GM18505 (cell line): ENCODE data around the gene TALDO1.
A peak's percentile ranks its signal among the peaks of the same experiment; 100 is the strongest.

Source experiments
- ATAC-seq: cut with Tn5 transposase; IDR thresholded peaks from one replicate; pipeline ENCODE4 v1.9.1; 2021; ENCODE audit not compliant: unreplicated experiment
- POLR2A ChIP-seq: IDR thresholded peaks from 4 replicates; pipeline ENCODE4 v1.6.1; 2011; ENCODE audit warnings: borderline replicate concordance; ENCODE audit not compliant: insufficient read depth, insufficient read length; ENCODE audit errors: extremely low read depth

Gene TALDO1

DNA sequence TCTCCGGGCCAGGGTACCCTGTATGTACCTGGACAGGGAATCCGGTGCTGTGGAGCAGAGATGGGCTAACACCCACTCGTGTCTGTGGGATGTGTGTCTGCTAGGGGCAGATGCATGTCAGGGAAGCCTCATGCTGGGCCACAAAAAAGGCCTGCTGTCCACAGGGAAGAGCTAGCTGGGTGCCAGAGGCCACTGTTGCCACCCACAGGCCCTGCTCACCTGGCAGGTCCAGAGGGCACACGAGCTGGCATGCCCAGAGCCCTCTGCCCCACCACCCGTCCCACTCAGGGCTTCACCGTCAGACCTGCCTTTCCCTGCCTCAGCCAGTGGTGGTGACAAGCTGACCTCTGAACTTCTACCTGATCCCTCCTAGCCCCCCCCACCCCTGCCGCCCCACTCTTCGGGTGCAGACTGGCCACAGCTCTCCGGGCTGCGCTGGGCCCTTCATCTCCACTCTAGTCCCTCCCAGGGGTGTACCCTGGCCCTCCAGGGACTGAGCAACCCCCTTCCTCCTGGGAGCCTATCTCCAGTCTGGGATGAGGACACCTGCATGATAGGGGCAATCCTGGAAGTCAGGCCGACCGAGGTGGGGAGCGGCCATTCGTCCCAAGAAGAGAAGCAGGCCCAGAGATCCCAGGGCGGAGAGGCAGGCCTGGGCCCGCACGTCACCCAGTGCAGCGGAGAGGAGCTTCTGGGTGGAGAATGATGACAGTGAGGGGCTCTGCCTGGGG lies 49.5 kb downstream of the TALDO1 start:
- TF ChIP-seq POLR2A, result no peak
- no peak for ATAC-seq

DNA sequence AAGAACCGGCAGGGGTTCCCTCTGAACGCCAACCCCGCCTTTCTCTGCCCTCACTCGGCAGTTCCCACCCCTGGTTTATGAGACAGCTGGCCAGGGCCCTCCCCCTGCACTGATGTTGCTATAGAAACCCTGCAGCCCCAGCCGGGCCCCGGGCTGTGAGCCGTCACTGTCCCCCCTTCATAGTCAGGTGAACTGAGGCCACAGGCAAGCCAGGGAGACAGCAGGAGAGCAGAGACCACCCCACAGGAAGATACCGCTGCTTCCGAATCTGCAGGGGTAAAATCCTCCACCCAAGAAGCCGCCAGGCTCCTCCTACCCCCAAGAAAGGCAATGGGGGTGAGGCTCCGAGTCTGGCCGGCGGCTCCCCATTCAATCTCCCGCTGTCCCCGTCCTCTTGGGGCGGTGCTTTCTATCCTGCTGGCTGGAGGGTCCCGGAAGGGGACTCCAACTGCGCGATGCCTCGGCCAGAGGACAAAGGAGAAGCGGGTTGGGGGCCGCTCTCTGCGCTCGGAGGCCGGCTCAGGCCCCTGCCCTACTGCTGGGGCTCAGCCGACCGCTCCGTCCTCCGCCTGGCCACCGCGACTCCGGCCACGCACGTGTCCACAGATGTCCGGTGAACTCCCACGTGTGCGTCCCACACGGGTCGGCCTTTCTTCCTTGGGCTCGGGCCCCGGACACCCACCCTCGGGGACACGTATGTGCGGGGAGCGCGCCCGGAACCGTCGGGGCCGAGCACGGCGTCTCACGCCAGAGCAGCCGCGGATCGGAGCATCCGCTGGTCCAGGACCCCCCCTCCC lies 50.2 kb downstream of the TALDO1 start:
- ATAC-seq, result peak; percentile 33

DNA sequence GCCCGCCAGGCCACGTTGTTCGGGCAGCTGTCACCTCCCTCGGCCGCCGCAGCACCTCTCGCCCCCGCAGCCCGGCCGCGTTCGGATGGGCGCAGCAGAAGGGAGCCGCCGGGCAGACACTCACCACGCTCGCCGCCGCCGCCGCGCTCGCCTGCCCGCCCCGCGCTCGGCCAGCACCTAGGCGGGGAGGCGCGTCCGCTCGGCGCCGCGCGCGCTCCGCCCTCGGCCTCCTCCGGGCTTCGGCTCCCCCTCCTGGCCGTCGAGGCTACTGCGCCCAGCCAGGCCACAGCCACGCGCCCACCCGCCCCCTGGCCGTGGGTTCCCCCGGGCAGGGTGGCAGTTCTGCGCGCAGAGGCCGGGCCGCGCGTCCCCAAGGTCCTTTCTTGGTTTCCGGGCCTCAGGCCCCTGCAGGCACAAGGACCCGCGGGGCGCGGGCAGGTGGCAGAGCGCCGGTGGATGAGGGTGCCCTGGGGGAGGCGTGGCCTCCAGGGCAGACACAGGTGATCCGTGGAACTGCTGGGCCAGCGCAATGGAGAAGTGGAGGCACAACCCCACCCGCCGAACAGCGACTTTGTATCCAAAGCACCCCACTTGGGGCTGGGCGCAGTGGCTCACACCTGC lies 50.9 kb downstream of the TALDO1 start, which contains the start of gene SLC25A22:
Gene SLC25A22, minus strand, starts transcription at position 189 of the 621 bp plus-strand sequence. CDS start 3,275 bp downstream, outside the sequence.
- peak; percentile 61 for TF ChIP-seq POLR2A
- peak; percentile 66 for ATAC-seq

More for the DNA sequence above, 50.2 kb downstream of the TALDO1 start:
- TF ChIP-seq POLR2A, result no peak

DNA sequence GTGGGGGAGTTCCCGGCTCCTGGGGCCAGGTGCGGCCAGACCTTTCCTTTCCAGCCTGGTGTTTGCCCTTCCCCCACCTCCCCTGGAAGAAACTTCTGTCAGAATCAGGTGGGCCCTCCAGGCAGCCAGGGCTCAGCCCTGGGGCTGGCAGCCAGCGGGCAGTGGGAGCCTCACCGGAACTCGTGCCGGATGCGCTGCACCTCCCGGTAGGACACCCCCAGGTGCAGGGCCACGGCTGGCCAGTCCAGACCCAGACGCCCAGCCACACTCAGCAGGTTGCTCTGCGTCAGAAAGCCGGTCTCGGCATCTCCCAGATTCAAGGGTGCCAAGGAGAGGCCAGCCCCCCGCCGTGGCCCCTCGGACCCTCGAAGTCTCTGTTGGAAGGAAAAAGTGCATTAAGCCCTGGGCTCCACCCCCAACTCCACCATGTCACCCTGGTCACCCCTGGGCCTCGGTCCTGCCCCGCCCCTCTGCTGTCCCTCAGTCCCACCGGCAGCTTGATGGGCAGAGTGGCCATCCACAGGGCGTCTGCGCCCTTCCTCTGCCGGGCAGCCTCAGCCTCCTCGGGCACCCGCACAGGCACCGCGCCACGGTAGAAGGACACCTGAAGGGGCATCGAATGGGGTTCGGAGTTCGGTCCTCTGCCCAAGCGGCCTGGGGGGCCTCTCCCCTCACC lies 52.5 kb downstream of the TALDO1 start:
- TF ChIP-seq POLR2A, result no peak
- no peak for ATAC-seq

DNA sequence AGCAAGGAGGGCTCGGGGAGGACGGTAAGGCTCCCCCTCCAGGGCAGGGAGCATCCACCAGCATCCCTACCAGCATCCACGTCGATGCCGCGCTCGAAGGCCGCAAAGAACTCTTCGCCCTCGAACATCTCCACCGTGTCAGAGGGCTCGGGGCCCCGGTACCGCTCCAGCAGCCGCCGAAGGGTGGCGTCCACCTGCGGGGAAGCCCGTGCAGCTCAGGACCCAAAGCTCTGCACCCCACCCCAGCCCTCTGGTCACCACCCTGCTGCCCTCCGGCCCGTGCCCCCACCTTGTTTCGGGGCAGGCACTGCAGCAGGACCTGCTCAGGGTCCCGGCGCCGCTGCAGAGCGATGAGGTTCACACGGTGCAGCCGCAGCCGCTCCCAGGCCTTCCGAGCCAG lies 53.2 kb downstream of the TALDO1 start:
- TF ChIP-seq POLR2A, result no peak
- no peak for ATAC-seq

DNA sequence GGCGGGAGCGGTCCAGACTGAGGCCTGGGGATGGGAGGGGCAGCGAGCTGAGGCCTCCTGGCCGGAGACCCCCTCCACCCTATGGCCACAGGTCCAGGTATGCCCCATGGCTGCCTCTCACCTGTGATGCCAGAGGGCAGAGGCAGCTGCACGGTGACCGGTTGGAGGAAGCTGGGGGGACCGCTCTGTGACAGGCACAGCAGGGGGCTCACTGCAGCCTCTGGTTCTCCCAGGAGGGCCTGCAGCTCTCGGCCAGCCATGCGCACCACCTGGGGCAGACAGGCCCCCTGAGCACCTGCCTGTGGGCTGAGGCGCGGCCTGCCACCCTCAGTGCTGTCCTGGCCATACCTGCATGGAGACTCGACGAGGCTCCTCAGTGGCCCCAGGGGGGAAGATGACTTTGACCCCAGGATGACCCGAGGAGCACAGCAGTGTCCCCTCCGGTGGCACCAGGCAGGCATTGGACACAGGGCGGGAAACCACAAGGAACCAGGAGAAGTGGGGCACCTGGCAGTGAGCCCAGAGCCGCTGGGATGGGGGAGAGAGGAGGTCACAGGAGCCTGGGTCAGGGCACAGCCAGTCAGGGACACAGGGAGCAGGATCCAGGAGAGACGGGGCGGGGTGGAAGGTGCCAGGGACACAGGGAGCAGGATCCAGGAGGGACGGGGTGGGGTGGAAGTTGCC lies 54.0 kb downstream of the TALDO1 start:
- no peak for TF ChIP-seq POLR2A
- no peak for ATAC-seq

DNA sequence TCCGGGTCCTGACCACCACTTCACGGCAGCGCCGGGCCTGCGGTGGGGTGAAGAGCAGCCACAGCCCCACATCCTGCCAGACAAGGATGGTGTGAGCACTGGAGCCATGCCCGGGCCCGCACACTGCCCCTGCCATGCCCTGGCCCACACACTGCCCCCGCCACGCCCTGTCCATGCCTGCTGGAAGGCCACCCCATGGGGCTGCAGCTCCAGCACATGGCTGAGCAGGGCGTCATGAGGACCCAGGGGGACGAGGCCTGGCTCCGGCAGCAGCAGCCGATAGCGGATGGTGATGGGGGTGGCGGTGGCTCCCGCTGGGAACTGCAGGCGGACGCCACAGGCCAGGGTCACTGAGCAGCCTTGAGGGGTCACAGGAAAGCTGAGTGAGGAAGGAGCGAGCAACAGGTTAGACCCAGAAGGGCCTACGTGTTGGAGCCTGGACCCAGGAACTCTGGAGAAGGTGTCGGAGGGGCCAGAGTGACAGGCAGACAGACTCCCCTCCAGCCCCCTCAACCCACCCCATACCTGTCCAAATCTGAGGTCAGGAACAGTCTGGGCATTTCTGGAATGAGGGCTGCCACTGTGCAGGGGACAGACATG lies 54.9 kb downstream of the TALDO1 start:
- ATAC-seq, result no peak
- TF ChIP-seq POLR2A, result no peak

DNA sequence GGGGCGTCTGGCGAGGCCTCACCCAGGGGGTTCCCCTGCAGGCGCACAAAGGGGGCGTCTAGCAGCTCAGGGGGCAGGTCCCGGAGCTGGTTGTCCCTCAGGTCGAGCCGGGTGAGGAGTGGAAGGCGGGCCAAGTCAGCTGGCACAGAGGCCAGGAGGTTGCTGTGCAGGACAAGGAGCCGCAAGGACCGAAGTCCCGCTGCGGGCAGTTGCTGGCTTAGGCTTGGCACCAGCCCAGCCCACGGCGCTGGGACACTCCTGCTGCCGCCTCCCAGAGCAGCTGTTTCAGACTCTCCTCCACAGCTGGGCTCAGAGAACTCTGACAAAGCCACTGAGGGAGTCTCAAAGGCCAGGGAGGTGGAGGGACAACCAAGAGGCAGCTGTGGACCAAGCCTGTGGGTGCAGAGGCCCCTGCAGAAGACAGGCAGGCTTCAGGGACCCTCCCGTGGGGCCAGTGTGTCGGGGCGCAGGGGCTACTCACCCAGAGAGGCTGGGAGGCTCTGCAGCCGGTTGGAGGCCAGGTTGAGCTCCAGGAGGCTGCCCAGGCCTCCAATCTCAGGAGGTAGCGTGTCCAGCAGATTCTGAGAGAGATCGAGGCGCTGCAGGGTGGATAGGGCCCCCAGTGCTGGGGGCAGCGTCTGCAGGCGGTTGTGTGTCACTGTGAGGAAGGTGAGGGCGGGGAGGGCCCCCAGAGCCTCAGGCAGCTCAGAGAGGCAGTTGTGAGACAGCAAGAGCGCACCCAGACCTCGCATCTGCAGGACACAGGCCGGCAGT lies 55.6 kb downstream of the TALDO1 start:
- ATAC-seq, result no peak
- TF ChIP-seq POLR2A, result no peak

DNA sequence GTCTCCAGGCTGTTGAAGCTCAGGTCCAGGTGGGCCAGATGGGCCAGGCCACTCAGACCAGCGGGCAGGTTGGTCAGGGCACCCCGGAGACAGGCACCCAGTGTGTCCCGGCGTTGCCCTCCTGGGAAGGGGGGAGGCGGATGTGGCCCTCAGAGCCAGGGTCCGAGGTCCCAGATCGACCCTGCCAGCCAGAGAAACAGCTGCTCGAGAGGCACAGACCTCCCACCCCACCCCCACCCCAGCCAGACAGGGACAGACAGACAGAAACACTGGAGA lies 56.1 kb downstream of the TALDO1 start:
- no peak for ATAC-seq
- TF ChIP-seq POLR2A, result no peak

DNA sequence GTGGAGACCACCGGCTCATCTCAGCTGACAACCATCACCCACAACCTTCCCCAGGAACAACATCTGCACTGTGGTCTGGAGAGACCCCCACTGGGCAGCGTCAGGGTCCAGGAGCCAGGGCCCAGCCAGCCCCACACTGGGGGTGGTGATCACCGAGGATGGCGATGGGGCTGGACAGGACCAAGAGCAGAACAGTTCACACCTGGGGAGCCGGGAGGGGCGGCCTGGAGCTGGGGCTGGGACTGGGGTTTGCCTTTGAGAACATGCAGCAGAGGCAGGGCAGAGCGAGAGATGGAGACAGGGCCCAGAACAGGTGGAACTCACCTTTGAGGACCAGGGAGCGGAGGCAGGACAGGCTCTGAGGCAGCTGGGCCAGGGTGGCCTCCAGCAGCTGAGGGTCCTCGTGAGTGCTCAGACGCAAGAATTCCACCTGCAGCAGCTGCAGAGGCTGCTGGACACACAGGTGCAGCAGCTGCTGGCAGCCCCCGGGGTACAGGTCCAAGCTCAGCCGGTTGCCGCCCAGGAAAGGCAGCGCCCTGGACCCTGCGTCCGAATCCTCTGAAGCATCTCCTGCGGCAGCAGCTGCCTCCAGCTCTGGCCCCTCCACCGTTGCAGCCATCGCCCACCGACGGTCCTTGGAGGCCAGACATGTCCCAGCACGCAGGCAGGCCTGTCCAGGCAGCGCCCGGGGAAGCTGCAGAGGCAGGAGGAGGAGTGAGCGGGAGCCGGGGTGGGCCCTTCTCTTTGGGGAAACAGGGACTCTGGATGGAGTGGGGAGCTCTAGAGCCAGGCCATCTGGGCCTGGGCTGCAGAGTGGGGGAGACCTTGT lies 56.7 kb downstream of the TALDO1 start:
- no peak for ATAC-seq
- no peak for TF ChIP-seq POLR2A

DNA sequence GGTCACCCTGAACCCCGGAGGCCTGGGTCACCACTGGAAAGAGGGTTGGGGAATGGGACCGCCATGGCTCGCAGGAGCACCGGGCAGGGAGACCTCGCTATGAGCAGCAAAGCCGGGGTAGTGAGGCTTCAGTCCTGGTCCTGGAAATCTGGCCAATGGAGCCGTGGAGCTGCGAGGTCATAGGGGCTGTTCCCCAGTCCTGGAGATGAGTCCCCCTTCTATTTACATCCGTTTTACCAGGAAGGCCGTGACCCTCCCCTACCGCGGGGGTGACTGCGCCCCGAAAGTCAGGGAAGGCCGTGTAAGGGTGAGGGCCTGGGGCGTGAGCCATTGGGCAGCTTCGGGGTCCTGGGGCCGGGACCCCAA lies 57.3 kb downstream of the TALDO1 start:
- no peak for TF ChIP-seq POLR2A
- no peak for ATAC-seq

DNA sequence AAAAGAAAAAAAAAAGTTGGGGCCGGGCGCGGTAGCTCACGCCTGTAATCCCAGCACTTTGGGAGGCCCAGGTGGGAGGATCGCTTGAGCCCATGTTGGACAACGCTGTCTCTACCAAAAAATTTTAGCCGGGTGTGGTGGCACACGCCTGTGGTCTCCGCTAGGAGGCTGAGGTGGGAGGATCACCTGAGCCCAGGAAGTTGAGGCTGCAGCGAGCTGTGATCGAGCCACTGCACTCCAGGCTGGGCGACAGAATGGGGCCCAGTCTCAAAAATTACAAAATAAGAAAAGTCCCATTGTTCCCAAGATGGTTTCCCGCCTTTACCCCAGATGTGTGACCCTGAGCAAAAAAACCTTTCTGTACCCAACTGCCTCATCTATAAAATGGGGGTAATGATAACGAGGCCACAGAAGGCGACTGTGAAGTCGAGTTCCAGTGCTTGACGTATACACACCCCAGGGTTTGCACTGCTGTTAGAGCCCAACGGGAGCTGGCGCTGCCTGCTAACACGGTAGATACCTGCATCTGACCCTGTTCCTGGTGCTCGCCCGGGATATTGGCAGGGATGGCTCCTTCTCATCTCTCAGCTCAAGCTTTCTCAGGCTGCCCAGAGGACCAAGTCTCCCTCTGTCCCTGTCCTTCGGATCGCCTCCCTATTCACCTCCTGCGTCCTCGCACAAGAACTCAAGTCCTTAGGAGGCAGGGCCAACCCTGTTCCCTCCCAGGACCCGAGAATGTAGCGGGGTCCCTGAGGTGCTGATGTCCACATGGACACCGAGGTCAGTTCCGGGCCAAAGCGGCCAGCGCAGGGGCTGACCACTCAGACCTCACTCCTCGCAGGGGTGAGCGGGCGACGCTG lies 61.4 kb downstream of the TALDO1 start:
- no peak for TF ChIP-seq POLR2A
- ATAC-seq, result peak; percentile 0
